WTC11 (cell line): Measurements from ENCODE around the gene DRAM2.

ENCODE experiments used
- ATF3 ChIP-seq: sonication (generic); formaldehyde crosslinking; conservative IDR thresholded peaks from 2 replicates; pipeline ENCODE4 v1.8.1; 2022; ENCODE audit warnings: mild to moderate bottlenecking, missing genetic modification reagents
- CTCF ChIP-seq: fragments of 200-600 bp; IDR thresholded peaks from 2 replicates; pipeline ENCODE4 v1.8.0; 2022; ENCODE audit warnings: antibody characterized with exemption
- E2F4 ChIP-seq: sonication (generic); formaldehyde crosslinking; IDR thresholded peaks from 2 replicates; pipeline ENCODE4 v1.8.1; 2022; ENCODE audit warnings: low read depth, mild to moderate bottlenecking, moderate library complexity, missing genetic modification reagents, borderline replicate concordance
- SMAD3 ChIP-seq: sonication (generic); formaldehyde crosslinking; IDR thresholded peaks from 2 replicates; pipeline ENCODE4 v1.8.0; 2022; ENCODE audit warnings: missing genetic modification reagents, mild to moderate bottlenecking, borderline replicate concordance
- ZNF263 ChIP-seq: sonication (generic); formaldehyde crosslinking; IDR thresholded peaks from 2 replicates; pipeline ENCODE4 v1.8.1; 2022; ENCODE audit warnings: low read depth, mild to moderate bottlenecking, moderate library complexity, missing genetic modification reagents
- TF ChIP-seq, protein P1 (sequence below): fragments of 250-450 bp; sonication (Bioruptor Pico); IDR thresholded peaks from 2 replicates; pipeline ENCODE4 v1.8.0; 2021; ENCODE audit warnings: mild to moderate bottlenecking

DNA sequence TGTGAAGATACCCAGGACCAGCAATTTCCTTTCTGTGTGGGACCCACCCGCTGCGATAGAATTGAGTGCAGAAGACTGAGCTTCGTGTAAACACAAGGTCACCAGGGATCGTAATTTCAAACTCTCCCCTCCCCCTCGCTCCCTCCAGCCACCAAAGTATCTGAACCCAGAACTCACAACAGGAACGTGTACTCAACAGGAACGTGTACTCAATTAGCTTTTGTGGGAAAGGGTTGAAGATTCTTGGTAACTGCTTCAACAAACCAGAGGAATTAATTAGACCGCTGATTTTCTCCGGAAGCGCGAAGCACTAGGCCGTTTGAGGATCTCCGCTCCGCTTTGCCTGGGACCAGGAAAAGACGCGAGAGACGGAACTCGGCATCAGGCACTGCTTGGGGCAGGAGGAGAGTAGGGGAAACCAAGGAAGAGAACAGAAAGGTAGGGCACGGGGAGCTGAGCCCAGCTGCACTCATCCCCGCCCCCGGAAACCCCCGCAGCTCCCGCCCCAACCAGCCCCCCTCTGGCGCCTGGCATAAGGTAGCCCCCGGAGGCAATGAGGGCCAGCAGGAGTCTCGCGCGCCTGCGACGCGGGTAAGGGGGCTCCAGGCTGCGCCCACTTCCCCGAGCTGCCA, 453 bp downstream of the DRAM2 start:
- TF ChIP-seq CTCF (no peak), ATF3 (CRISPR knock-in tag) (no peak), ZNF263 (CRISPR knock-in tag) (no peak), SMAD3 (CRISPR knock-in tag) (no peak; the same call in 1 of the 2 replicates), E2F4 (CRISPR knock-in tag) (no peak)
- TF ChIP-seq, protein P1, sequence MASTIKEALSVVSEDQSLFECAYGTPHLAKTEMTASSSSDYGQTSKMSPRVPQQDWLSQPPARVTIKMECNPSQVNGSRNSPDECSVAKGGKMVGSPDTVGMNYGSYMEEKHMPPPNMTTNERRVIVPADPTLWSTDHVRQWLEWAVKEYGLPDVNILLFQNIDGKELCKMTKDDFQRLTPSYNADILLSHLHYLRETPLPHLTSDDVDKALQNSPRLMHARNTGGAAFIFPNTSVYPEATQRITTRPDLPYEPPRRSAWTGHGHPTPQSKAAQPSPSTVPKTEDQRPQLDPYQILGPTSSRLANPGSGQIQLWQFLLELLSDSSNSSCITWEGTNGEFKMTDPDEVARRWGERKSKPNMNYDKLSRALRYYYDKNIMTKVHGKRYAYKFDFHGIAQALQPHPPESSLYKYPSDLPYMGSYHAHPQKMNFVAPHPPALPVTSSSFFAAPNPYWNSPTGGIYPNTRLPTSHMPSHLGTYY (CRISPR knock-in tag) = no peak
